HG03571 (cell line): ENCODE results near the gene GTF2H2.
"Not testable (repeated sequence)": the region's sequence is repeated elsewhere in the genome, so short reads cannot be mapped to it uniquely, and the experiment has no call there.

Experiments
- ATAC-seq: cut with Tn5 transposase; IDR thresholded peaks from one replicate; pipeline ENCODE4 v1.9.1; 2021; ENCODE audit not compliant: unreplicated experiment

GTF2H2 gene

GRCh38 chr5:71014176-71014575, 53.3 kb downstream of the GTF2H2 start:
- no peak for ATAC-seq

GRCh38 chr5:71013575-71013974, 53.9 kb downstream of the GTF2H2 start:
- ATAC-seq, result no peak

- ATAC-seq, result no peak
Measured at GRCh38 chr5:71011194-71011792, 56.2 kb downstream of the GTF2H2 start.

GRCh38 chr5:71006983-71007382, 60.5 kb downstream of the GTF2H2 start:
- not testable (repeated sequence) for ATAC-seq
